OCI-LY1 (cell line): Measurements from ENCODE around the gene KRTAP10-9.

ENCODE experiments used
- H2AFZ ChIP-seq: fragments of 200-600 bp; sonication (generic), shearing (Covaris generic); 2 replicates; pipeline ENCODE4 v1.6.0; 2014; ENCODE audit warnings: antibody characterized with exemption, mild to moderate bottlenecking, low read length
- H3F3A ChIP-seq: fragments of 200-600 bp; sonication (generic), shearing (Covaris generic); 2 replicates; pipeline ENCODE4 v1.6.0; 2014; ENCODE audit warnings: mild to moderate bottlenecking, antibody characterized with exemption, low read length, moderate library complexity; ENCODE audit not compliant: insufficient read depth
- H3K27ac ChIP-seq: fragments of 200-600 bp; sonication (generic); 2 replicates; pipeline ENCODE4 v1.5.1; 2014; ENCODE audit warnings: low read length, mixed run types, mild to moderate bottlenecking, low read depth; ENCODE audit not compliant: poor library complexity, severe bottlenecking
- H3K27me3 ChIP-seq: fragments of 200-600 bp; sonication (generic); 2 replicates; pipeline ENCODE4 v1.6.0; 2014; ENCODE audit warnings: antibody characterized with exemption, mild to moderate bottlenecking, low read length, moderate library complexity; ENCODE audit not compliant: insufficient read depth
- H3K36me3 ChIP-seq: fragments of 200-600 bp; sonication (generic); 2 replicates; pipeline ENCODE4 v1.6.1; 2014; ENCODE audit warnings: mild to moderate bottlenecking, antibody characterized with exemption, low read length, moderate library complexity, mixed read lengths; ENCODE audit not compliant: insufficient read depth
- H3K4me1 ChIP-seq: fragments of 200-600 bp; sonication (generic); 2 replicates; pipeline ENCODE4 v1.5.1; 2014; ENCODE audit warnings: mild to moderate bottlenecking, low read length, moderate library complexity; ENCODE audit not compliant: insufficient read depth, severe bottlenecking
- H3K4me2 ChIP-seq: fragments of 200-600 bp; sonication (generic), shearing (Covaris generic); 2 replicates; pipeline ENCODE4 v1.6.1; 2014; ENCODE audit warnings: low read length
- H3K4me3 ChIP-seq: fragments of 200-600 bp; sonication (generic); 2 replicates; pipeline ENCODE4 v1.5.1; 2014; ENCODE audit warnings: low read length, low read depth, mild to moderate bottlenecking, mixed read lengths; ENCODE audit not compliant: poor library complexity, severe bottlenecking
- H3K79me2 ChIP-seq: fragments of 200-600 bp; shearing (Covaris generic); 2 replicates; pipeline ENCODE4 v1.6.1; 2016; ENCODE audit warnings: mixed run types, low read length, mixed read lengths; ENCODE audit not compliant: insufficient read depth
- H3K9ac ChIP-seq: fragments of 200-600 bp; sonication (generic), shearing (Covaris generic); 2 replicates; pipeline ENCODE4 v1.6.1; 2014; ENCODE audit warnings: mild to moderate bottlenecking, low read length, mixed read lengths
- H3K9me2 ChIP-seq: fragments of 200-600 bp; sonication (generic), shearing (Covaris generic); 2 replicates; pipeline ENCODE4 v1.6.1; 2014; ENCODE audit warnings: low read depth, mild to moderate bottlenecking, low read length, mixed read lengths
- H3K9me3 ChIP-seq: fragments of 200-600 bp; shearing (Covaris generic); 2 replicates; pipeline ENCODE4 v1.6.1; 2014; ENCODE audit warnings: low read length, mixed read lengths
- H4K20me1 ChIP-seq: fragments of 200-600 bp; sonication (generic), shearing (Covaris generic); 2 replicates; pipeline ENCODE4 v1.6.0; 2016; ENCODE audit warnings: mild to moderate bottlenecking, low read length; ENCODE audit not compliant: insufficient read depth
- EZH2 ChIP-seq: fragments of 200-600 bp; sonication (generic), shearing (Covaris generic); IDR thresholded peaks from 2 replicates; pipeline ENCODE4 v1.8.0; 2017; ENCODE audit warnings: borderline replicate concordance, mixed run types, mild to moderate bottlenecking, antibody characterized with exemption, low read length, moderate library complexity, mixed read lengths
- TF ChIP-seq, protein P1 (sequence below): fragments of 200-600 bp; sonication (generic), shearing (Covaris generic); IDR thresholded peaks from 2 replicates; pipeline ENCODE4 v1.5.1; 2017; ENCODE audit warnings: mild to moderate bottlenecking, antibody characterized with exemption, low read length, moderate library complexity, mixed read lengths

Gene KRTAP10-9

GRCh38 chr21:44654576-44655175 lies 27.8 kb downstream of the KRTAP10-9 start, which contains the start of gene KRTAP12-4:
KRTAP12-4 (minus strand) TSS chr21:44654659; CDS start chr21:44654614, 45 bp downstream.
- Histone ChIP-seq H3K4me2 (no peak within 1 kb of the TSS), H3K9ac (no peak within 1 kb of the TSS), H3K9me3 (0 out of 2 replicates have a peak, but pooled peaks cover 2% of the 10 kb centered on the region), H3K27ac (no peak within 1 kb of the TSS), H3K27me3 (peaks cover 12% of the 10 kb centered on the region; the same call in 1 of the 2 replicates), H4K20me1 (no peaks in the 10 kb centered on the region), H3K4me1 (no peaks in the 10 kb centered on the region), H3F3A (no peaks in the 10 kb centered on the region), H3K79me2 (no peaks in the 10 kb centered on the region), H3K9me2 (no peaks in the 10 kb centered on the region), H3K36me3 (no peaks in the 10 kb centered on the region; the same call in 1 of the 2 replicates), H2AFZ (no peak within 1 kb of the TSS), H3K4me3 (no peak within 1 kb of the TSS)
- TF ChIP-seq, protein P1, sequence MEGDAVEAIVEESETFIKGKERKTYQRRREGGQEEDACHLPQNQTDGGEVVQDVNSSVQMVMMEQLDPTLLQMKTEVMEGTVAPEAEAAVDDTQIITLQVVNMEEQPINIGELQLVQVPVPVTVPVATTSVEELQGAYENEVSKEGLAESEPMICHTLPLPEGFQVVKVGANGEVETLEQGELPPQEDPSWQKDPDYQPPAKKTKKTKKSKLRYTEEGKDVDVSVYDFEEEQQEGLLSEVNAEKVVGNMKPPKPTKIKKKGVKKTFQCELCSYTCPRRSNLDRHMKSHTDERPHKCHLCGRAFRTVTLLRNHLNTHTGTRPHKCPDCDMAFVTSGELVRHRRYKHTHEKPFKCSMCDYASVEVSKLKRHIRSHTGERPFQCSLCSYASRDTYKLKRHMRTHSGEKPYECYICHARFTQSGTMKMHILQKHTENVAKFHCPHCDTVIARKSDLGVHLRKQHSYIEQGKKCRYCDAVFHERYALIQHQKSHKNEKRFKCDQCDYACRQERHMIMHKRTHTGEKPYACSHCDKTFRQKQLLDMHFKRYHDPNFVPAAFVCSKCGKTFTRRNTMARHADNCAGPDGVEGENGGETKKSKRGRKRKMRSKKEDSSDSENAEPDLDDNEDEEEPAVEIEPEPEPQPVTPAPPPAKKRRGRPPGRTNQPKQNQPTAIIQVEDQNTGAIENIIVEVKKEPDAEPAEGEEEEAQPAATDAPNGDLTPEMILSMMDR, result no peak
- TF ChIP-seq EZH2, result no peak

DNA sequence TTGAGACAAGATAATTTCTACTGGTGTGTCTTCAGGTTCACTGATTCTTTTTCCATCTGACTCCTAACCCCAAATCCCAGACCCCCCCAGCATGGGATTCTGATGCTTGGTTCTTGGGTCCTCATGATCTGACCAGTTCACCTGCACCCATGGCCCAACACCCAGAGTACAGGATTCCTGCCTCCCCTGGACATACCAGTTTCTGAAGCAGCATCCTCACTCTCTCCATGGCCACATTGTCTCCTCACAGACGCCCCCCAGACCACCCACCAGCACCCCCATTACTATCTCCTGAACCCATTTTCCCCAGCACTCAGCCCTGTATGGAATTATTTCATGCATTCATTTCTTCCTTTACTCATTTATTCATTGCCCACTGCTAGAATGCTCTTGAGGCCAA lies 30.0 kb downstream of the KRTAP10-9 start:
- no peaks in the 10 kb centered on the region for H3K9me2 ChIP-seq
- no peaks in the 10 kb centered on the region for H3K79me2 ChIP-seq
- H3K4me1 ChIP-seq, result no peaks in the 10 kb centered on the region
- no peak for TF ChIP-seq EZH2
- TF ChIP-seq, protein P1, result no peak
- H3K4me3 ChIP-seq, result no peak overlapping the region
- no peak overlapping the region for H3K27ac ChIP-seq
- no peak overlapping the region for H3K4me2 ChIP-seq
- no peak overlapping the region for H2AFZ ChIP-seq
- no peaks in the 10 kb centered on the region for H4K20me1 ChIP-seq
- no peaks in the 10 kb centered on the region for H3F3A ChIP-seq
- H3K36me3 ChIP-seq, result no peaks in the 10 kb centered on the region; the same call in 1 of the 2 replicates
- no peak overlapping the region for H3K9ac ChIP-seq
- H3K27me3 ChIP-seq, result peaks cover 12% of the 10 kb centered on the region; the same call in 1 of the 2 replicates
- 0 out of 2 replicates have a peak, but pooled peaks cover 2% of the 10 kb centered on the region for H3K9me3 ChIP-seq

GRCh38 chr21:44657635-44658540 lies 31.0 kb downstream of the KRTAP10-9 start, which contains the start of gene KRTAP12-3:
KRTAP12-3 (plus strand) TSS chr21:44657932; CDS start chr21:44657980, 48 bp downstream.
- no peaks in the 10 kb centered on the region for H3K4me1 ChIP-seq
- H3K4me2 ChIP-seq, result no peak within 1 kb of the TSS

More at GRCh38 chr21:44657635-44658540, 31.0 kb downstream of the KRTAP10-9 start, which contains the start of gene KRTAP12-3:
- Histone ChIP-seq H3K9me3 (0 out of 2 replicates have a peak, but pooled peaks cover 2% of the 10 kb centered on the region), H2AFZ (no peak within 1 kb of the TSS), H3K9me2 (no peaks in the 10 kb centered on the region), H3K27me3 (peaks cover 12% of the 10 kb centered on the region; the same call in 1 of the 2 replicates), H3K4me3 (no peak within 1 kb of the TSS), H4K20me1 (no peaks in the 10 kb centered on the region), H3K79me2 (no peaks in the 10 kb centered on the region), H3K27ac (no peak within 1 kb of the TSS), H3K36me3 (no peaks in the 10 kb centered on the region; the same call in 1 of the 2 replicates), H3K9ac (no peak within 1 kb of the TSS), H3F3A (no peaks in the 10 kb centered on the region)
- TF ChIP-seq, protein P1, result no peak
- TF ChIP-seq EZH2, result no peak
